Measurements from ENCODE around the gene RPL11.
A peak's percentile ranks its signal among the peaks of the same experiment; 100 is the strongest.
"Not testable (repeated sequence)": the region's sequence is repeated elsewhere in the genome, so short reads cannot be mapped to it uniquely, and the experiment has no call there.

RPL11 gene

DNA sequence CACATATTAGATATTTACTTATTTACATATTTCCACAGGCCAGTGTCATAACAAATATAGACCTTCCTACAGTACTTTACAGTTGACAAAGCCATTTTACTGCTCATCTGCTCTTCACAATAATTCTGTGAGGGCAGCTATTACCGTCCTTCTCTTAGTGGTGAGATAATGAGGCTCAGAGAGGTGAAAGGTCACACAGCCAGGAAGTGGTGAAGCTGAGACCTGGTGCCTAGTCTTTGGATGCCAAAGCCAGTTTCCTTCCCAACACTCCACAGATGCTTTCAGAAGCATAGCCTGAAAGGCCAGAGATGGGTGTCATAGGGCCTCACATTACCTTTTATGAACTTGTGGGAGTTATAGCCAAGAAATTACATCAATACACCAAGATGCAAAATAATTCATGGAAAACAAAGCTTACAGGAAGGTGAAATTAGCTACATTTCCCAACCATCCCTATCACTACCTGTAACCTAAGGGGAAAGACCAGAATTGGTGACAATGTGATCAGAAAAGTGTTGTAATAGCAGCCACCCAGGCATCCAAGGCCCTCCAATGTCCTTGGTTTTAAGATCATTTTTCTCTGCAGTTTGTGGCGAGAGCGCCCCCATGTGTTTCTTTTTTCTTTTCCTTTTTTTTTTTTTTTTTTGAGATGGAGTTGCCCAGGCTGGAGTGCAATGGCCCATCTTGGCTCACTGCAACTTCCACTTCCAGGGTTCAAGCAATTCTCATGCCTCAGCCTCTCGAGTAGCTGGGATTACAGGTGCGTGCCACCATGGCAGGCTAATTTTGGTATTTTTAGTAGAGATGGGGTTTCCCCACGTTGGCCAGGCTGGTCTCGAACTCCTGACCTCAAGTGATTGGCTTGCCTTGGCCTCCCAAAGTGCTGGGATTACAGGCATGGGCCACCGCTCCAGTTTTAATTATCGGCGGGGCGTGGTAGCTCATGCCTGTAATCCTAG is 26.5 kb upstream of the RPL11 start:
- Mint-ChIP-seq H3K36me3 (no peaks in the 10 kb centered on the region), H3K4me1 (ENCODE audit: low read depth) (peaks cover 4% of the 10 kb centered on the region), H3K27me3 (no peaks in the 10 kb centered on the region), H3K27ac (no peak overlapping the region), H3K9me3 (ENCODE audit: low read depth) (no peaks in the 10 kb centered on the region), H3K4me3 (no peak overlapping the region)

DNA sequence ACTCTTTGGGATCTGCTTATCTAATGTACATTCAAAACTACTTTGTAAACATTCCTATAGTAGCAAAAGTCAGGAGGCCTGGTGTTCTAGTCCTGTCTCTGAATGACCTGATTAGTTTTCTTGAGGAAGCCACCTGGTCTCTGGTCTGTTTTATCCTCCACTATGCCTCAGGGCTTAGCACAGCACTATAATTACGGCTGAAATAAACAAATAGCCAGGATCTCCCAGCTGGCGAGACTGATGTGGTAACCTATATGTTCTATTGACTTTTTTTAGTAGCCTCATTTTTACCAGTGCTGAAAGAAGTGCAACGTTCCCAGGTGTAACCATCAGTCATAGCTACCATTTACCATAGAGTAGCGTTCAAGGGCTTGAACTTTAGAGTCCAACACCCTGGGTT is 24.2 kb upstream of the RPL11 start:
- peaks cover 4% of the 10 kb centered on the region for H3K4me1 Mint-ChIP-seq (ENCODE audit: low read depth)
- no peaks in the 10 kb centered on the region for H3K9me3 Mint-ChIP-seq (ENCODE audit: low read depth)
- H3K27ac Mint-ChIP-seq: no peak overlapping the region
- peaks cover 2% of the 10 kb centered on the region for H3K27me3 Mint-ChIP-seq
- H3K4me3 Mint-ChIP-seq: no peak overlapping the region
- H3K36me3 Mint-ChIP-seq: peaks cover 2% of the 10 kb centered on the region

DNA sequence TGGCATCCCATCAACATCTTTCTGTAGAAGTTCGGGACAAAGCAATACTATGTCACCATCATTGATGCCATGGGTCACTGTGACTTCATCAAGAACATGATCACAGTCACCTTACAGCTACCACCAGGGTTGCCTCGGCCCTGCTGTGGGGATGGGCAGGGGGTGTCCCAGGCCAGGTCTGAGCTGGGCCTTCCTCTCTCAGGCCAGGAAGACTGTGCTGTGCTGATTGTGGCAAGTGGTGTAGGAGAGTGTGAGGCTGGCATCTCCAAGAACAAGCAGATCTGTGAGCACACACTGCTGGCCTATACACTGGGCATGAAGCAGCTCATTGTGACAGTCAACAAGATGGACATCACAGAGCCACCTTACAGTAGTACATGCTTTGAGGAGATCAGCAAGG is 20.9 kb upstream of the RPL11 start:
- Mint-ChIP-seq H3K36me3 (peaks cover 2% of the 10 kb centered on the region), H3K9me3 (ENCODE audit: low read depth) (no peaks in the 10 kb centered on the region), H3K4me3 (no peak overlapping the region), H3K27me3 (peaks cover 2% of the 10 kb centered on the region), H3K4me1 (ENCODE audit: low read depth) (no peaks in the 10 kb centered on the region), H3K27ac (no peak overlapping the region)

DNA sequence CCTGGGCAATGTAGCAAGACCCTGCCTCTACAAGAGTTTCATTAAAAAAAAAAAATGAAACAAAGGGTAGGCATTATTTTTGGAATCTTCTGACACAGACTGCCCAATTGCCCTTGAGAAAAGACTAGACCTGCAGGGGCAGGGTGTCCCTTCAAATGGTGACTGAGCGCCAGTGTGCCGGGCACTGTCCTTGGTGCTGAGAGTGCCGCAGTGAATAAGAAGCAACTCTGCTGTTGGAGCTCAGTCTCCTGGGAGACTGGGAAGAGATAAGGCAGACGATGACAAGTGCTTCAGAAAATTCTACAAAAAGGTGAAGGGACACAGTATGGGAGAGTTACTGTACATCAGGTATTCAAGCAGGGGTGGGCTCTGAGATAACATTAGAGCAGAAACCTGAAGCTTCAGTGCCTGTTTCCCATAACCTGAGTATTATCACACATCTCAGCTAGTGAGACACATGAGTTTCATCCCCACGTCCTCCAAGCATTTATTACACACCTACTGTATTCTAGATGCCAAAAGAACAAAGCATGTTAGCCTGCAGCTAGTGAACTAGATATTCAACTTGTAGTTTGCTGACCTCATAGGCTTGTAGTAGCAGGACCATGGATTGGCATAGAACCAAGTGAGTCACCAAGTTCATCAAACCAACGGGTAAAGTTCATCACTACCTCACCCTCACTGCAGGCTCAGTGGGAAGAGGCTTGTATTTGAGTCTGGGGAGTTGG is 18.4 kb upstream of the RPL11 start:
- no peak overlapping the region for H3K27ac Mint-ChIP-seq
- peaks cover 2% of the 10 kb centered on the region for H3K27me3 Mint-ChIP-seq
- H3K9me3 Mint-ChIP-seq (ENCODE audit: low read depth): no peaks in the 10 kb centered on the region
- peaks cover 2% of the 10 kb centered on the region for H3K36me3 Mint-ChIP-seq
- no peaks in the 10 kb centered on the region for H3K4me1 Mint-ChIP-seq (ENCODE audit: low read depth)
- no peak overlapping the region for H3K4me3 Mint-ChIP-seq

DNA sequence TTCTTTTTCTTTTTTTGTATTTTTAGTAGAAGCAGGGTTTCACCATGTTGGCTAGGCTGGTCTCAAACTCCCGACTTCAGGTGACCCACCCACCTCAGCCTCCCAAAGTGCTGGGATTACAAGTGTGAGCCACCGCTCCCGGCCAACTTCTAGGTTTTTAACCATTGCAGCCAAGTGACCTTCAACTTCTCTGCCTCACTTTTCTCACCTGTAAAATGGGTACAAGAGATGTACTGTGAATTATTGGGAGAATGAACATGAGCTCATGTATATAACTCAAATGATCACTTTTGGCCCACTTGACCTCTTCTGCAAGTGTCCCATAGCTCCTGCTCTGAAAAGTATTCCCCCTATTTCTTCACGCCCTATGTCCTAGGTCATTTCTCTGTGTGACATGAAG is 11.8 kb upstream of the RPL11 start:
- H3K4me1 Mint-ChIP-seq (ENCODE audit: low read depth): no peaks in the 10 kb centered on the region
- no peak overlapping the region for H3K27ac Mint-ChIP-seq
- no peaks in the 10 kb centered on the region for H3K36me3 Mint-ChIP-seq
- no peaks in the 10 kb centered on the region for H3K9me3 Mint-ChIP-seq (ENCODE audit: low read depth)
- peaks cover 5% of the 10 kb centered on the region for H3K27me3 Mint-ChIP-seq
- no peak overlapping the region for H3K4me3 Mint-ChIP-seq

DNA sequence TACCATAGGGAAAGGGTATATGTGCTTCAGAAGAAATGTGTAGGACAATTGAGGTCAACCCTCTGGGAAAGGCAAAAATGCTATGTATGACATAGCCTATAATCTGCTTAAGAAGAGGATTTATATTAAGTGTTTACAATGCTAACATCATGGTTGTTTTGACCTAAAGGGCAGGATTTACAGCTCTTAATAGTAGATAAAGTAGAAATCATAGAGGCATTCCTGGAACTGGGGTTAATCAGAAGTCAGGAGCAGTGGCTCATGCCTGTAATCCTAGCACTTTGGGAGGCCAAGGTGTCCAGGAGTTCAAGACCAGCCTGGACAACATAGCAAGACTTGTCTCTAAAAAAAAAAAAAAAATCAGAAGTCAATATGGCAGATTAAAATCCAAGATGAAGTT is 8.7 kb upstream of the RPL11 start:
- Mint-ChIP-seq H3K9me3 (ENCODE audit: low read depth) (no peaks in the 10 kb centered on the region), H3K27me3 (peaks cover 5% of the 10 kb centered on the region), H3K36me3 (no peaks in the 10 kb centered on the region), H3K27ac (no peak overlapping the region), H3K4me1 (ENCODE audit: low read depth) (no peaks in the 10 kb centered on the region), H3K4me3 (no peak overlapping the region)

DNA sequence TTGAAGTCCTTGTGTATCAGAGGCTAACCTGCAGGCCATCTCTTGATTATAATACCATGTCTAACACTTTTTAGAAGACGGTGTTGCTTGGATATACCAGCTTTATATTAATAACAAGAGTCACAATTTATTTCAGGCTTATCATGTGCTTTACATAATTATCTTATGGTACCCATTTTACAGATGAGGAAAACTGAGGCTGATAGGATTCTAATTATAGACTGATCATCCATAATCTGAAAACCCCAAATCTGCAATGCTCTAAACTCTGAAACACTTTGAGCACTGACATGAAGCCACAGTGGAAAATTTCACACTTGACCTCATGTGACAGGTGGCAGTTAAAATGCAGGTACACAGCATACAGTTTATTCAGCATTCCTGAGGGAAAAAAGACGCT is 7.2 kb upstream of the RPL11 start:
- Mint-ChIP-seq H3K4me3 (no peak overlapping the region), H3K9me3 (ENCODE audit: low read depth) (no peaks in the 10 kb centered on the region), H3K36me3 (no peaks in the 10 kb centered on the region), H3K27ac (no peak overlapping the region), H3K4me1 (ENCODE audit: low read depth) (no peaks in the 10 kb centered on the region), H3K27me3 (peaks cover 5% of the 10 kb centered on the region)

DNA sequence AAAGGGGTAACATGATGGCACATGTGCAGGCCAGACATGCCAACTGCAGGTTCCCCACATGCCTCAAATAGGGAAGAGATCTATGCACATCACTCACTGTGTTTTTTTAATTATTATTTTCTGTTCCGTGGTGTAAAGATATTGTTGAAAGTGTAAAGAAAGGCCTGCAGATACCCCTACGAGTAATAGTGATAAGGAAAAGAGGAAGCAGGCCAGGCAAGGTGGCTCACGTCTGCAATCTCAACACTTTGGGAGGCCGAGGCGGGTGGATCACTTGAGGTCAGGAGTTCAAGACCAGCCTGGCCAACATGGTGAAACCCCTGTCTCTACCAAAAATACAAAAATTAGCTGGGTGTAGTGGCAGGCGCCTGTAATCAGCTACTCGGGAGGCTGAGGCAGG is 6.4 kb upstream of the RPL11 start:
- not testable (repeated sequence) for H3K4me3 Mint-ChIP-seq; H3K27me3 Mint-ChIP-seq; H3K9me3 Mint-ChIP-seq (ENCODE audit: low read depth); H3K4me1 Mint-ChIP-seq (ENCODE audit: low read depth); H3K36me3 Mint-ChIP-seq; H3K27ac Mint-ChIP-seq

DNA sequence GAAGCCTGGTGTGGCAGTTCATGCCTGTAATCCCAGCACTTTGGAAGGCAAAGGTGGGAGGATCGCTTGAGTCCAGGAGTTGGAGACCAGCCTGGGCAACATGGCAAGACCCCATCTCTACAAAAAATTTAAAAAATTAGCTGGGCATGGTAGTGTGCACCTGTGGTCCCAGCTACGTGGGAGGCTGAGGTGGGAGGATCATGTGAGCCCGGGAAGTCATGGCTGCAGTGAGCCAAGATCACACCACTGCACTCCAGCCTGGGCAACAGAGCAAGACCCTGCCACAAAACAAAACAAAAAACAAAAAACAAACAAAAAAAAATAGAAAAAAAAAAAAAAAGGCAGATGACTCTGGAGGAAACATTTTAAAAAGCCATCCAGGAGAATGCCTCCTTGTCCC is 3.9 kb upstream of the RPL11 start:
- H3K4me3 Mint-ChIP-seq; H3K27ac Mint-ChIP-seq; H3K9me3 Mint-ChIP-seq (ENCODE audit: low read depth); H3K4me1 Mint-ChIP-seq (ENCODE audit: low read depth); H3K27me3 Mint-ChIP-seq; H3K36me3 Mint-ChIP-seq: not testable (repeated sequence)

- not testable (repeated sequence) for H3K4me3 Mint-ChIP-seq; H3K27me3 Mint-ChIP-seq; H3K27ac Mint-ChIP-seq; H3K9me3 Mint-ChIP-seq (ENCODE audit: low read depth); H3K4me1 Mint-ChIP-seq (ENCODE audit: low read depth)
- peaks cover 12% of the 10 kb centered on the region for H3K36me3 Mint-ChIP-seq
These were observed 3.3 kb upstream of the RPL11 start for GRCh38 chr1:23688281-23688680.

DNA sequence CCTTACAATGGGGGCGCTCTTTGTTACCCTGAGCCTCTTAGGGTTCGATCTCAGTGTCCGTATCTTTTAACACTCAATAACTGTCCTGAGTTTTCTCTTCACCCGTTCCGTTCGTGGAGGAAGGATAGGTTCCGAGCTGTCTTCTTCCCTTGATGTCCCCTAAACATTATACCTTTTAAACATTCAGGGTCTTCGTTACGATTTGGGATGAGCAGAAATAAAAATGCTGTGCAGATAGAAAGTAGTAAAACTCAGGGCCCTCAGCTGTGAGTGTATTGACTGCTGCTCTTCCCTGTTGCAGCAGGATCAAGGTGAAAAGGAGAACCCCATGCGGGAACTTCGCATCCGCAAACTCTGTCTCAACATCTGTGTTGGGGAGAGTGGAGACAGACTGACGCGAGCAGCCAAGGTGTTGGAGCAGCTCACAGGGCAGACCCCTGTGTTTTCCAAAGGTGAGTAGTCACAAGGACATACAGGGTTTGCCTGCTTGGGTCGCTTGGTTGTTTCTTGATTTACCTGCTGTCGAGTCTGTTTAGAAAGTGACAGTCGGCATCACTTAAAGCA is 784 bp downstream of the RPL11 start:
- H3K27me3 Mint-ChIP-seq: no peaks in the 10 kb centered on the region
- no peaks in the 10 kb centered on the region for H3K9me3 Mint-ChIP-seq (ENCODE audit: low read depth)
- H3K27ac Mint-ChIP-seq: peak overlapping the region; percentile 97
- peak overlapping the region; percentile 97 for H3K4me3 Mint-ChIP-seq
- peaks cover 28% of the 10 kb centered on the region for H3K36me3 Mint-ChIP-seq
- peaks cover 44% of the 10 kb centered on the region for H3K4me1 Mint-ChIP-seq (ENCODE audit: low read depth)

GRCh38 chr1:23693599-23693998 is 2.0 kb downstream of the RPL11 start:
- peak overlapping the region; percentile 97 for H3K4me3 Mint-ChIP-seq
- peaks cover 55% of the 10 kb centered on the region for H3K4me1 Mint-ChIP-seq (ENCODE audit: low read depth)
- H3K36me3 Mint-ChIP-seq: peaks cover 28% of the 10 kb centered on the region
- H3K27me3 Mint-ChIP-seq: no peaks in the 10 kb centered on the region
- no peaks in the 10 kb centered on the region for H3K9me3 Mint-ChIP-seq (ENCODE audit: low read depth)
- peak overlapping the region; percentile 97 for H3K27ac Mint-ChIP-seq

DNA sequence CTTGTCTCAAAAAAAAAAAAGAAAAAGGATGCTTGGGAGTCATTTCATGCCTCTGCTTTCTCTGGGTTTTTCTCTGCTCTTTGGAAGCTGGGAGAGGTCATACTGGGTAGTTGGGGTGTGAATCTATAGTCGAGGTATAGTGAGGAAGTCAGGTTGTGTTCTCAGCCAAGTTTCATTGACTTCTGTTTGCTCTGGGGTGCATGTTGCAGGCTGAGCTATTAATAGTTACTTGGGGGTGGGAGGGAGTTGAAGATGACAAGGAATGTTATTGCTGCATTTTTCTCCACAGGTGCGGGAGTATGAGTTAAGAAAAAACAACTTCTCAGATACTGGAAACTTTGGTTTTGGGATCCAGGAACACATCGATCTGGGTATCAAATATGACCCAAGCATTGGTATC is 2.8 kb downstream of the RPL11 start:
- Mint-ChIP-seq H3K9me3 (ENCODE audit: low read depth) (no peaks in the 10 kb centered on the region), H3K36me3 (peaks cover 28% of the 10 kb centered on the region), H3K4me1 (ENCODE audit: low read depth) (peaks cover 60% of the 10 kb centered on the region), H3K4me3 (peak overlapping the region; percentile 97), H3K27me3 (no peaks in the 10 kb centered on the region), H3K27ac (peak overlapping the region; percentile 84)

- H3K9me3 Mint-ChIP-seq (ENCODE audit: low read depth): no peaks in the 10 kb centered on the region
- H3K4me1 Mint-ChIP-seq (ENCODE audit: low read depth): peaks cover 68% of the 10 kb centered on the region
- peak overlapping the region; percentile 84 for H3K27ac Mint-ChIP-seq
- H3K36me3 Mint-ChIP-seq: peaks cover 31% of the 10 kb centered on the region
- peak overlapping the region; percentile 97 for H3K4me3 Mint-ChIP-seq
- H3K27me3 Mint-ChIP-seq: no peaks in the 10 kb centered on the region
These were observed 4.1 kb downstream of the RPL11 start for GRCh38 chr1:23695667-23696066.

GRCh38 chr1:23696335-23696989 is 4.9 kb downstream of the RPL11 start:
- Mint-ChIP-seq H3K27me3 (no peaks in the 10 kb centered on the region), H3K36me3 (peaks cover 31% of the 10 kb centered on the region), H3K9me3 (ENCODE audit: low read depth) (no peaks in the 10 kb centered on the region), H3K27ac (peak overlapping the region; percentile 84), H3K4me3 (peak overlapping the region; percentile 97), H3K4me1 (ENCODE audit: low read depth) (peaks cover 68% of the 10 kb centered on the region)

Measured in activated naive CD8-positive, alpha-beta T cell (primary cell).